ENCODE measurements around the gene NR1D2.

The NR1D2 gene

GRCh38 chr3:23968463-23969184 is 23.5 kb downstream of the NR1D2 start:
- DNase-seq = no peak

- DNase-seq = no peak
Measured at GRCh38 chr3:23969393-23969792, 24.3 kb downstream of the NR1D2 start.

- no peak for DNase-seq
Measured at GRCh38 chr3:23971684-23972083, 26.6 kb downstream of the NR1D2 start.

GRCh38 chr3:23976555-23976954 is 31.5 kb downstream of the NR1D2 start:
- DNase-seq = no peak

GRCh38 chr3:23979569-23979968 is 34.5 kb downstream of the NR1D2 start:
- DNase-seq = no peak

GRCh38 chr3:23981136-23981535 is 36.0 kb downstream of the NR1D2 start:
- no peak for DNase-seq

- DNase-seq = no peak
Measured at GRCh38 chr3:23981955-23982354, 36.9 kb downstream of the NR1D2 start.

- DNase-seq = no peak
Measured at GRCh38 chr3:23984934-23985333, 39.8 kb downstream of the NR1D2 start.

- DNase-seq = no peak
Measured at GRCh38 chr3:23985747-23986544, 40.9 kb downstream of the NR1D2 start.

GRCh38 chr3:23987356-23987755 is 42.3 kb downstream of the NR1D2 start:
- DNase-seq = no peak

- no peak for DNase-seq
Measured at GRCh38 chr3:23991306-23991682, 46.2 kb downstream of the NR1D2 start.

GRCh38 chr3:23991683-23992628 is 46.9 kb downstream of the NR1D2 start:
- DNase-seq = no peak

- no peak for DNase-seq
Measured at GRCh38 chr3:23993556-23994243, 48.6 kb downstream of the NR1D2 start.

GRCh38 chr3:23994244-23994569 is 49.1 kb downstream of the NR1D2 start:
- no peak for DNase-seq

- no peak for DNase-seq
Measured at GRCh38 chr3:23995219-23995618, 50.1 kb downstream of the NR1D2 start.

- no peak for DNase-seq
Measured at GRCh38 chr3:23996095-23996524, 51.0 kb downstream of the NR1D2 start.

GRCh38 chr3:23999012-23999641 is 54.0 kb downstream of the NR1D2 start:
- DNase-seq = peak; percentile 54

GRCh38 chr3:24002129-24002528 is 57.0 kb downstream of the NR1D2 start:
- no peak for DNase-seq

- no peak for DNase-seq
Measured at GRCh38 chr3:24003466-24003865, 58.4 kb downstream of the NR1D2 start.

- DNase-seq = no peak
Measured at GRCh38 chr3:24004171-24004938, 59.3 kb downstream of the NR1D2 start.

- no peak for DNase-seq
Measured at GRCh38 chr3:24005669-24006068, 60.6 kb downstream of the NR1D2 start.
